ENCODE data around the gene KCNQ1.
A peak's percentile ranks its signal among the peaks of the same experiment; 100 is the strongest.

Gene KCNQ1

GRCh38 chr11:2644844-2645778 lies 200.3 kb downstream of the KCNQ1 start:
- Histone ChIP-seq H3K27me3 (replicated peaks in 2 of 5; ENCODE audit: control insufficient read depth in 4 of 5, insufficient read depth in 5 of 5, low read length in 4 of 5) (no peaks in the 10 kb centered on the region), H3K9me3 (ENCODE audit: control extremely low read depth in 1 of 5, control insufficient read depth in 4 of 5, insufficient read depth in 2 of 5, low read depth in 1 of 5, low read length in 4 of 5) (peaks cover 23 to 83% (median 31%) of the 10 kb centered on the region in 5 experiments), H3K27ac (ENCODE audit: insufficient read depth in 1 of 2, low read depth in 1 of 2, low read length in 2 of 2, poor library complexity in 1 of 2, severe bottlenecking in 2 of 2) (no peak overlapping the region), H3K4me3 (ENCODE audit: control insufficient read depth in 1 of 7, extremely low read depth in 1 of 7, insufficient read depth in 4 of 7, low read depth in 2 of 7, low read length in 6 of 7) (no peak overlapping the region), H3K4me1 (ENCODE audit: control extremely low read depth in 1 of 4, control insufficient read depth in 4 of 4, insufficient read depth in 4 of 4, low read length in 3 of 4) (no peaks in the 10 kb centered on the region), H3K36me3 (ENCODE audit: control insufficient read depth in 4 of 4, insufficient read depth in 4 of 4, low read length in 3 of 4) (no peaks in the 10 kb centered on the region)
- WGBS (ENCODE audit: insufficient coverage), result 95% methylated on average over 2 of the region's 4 CpGs
- ChIA-PET CTCF (interaction anchor here (1.2 kb wide), 1 partner anchor 15 kb away, joined by 3 read pairs; no protein-coding TSS in a partner anchor), POLR2A (interaction anchor here (0.6 kb wide), 1 partner anchor 54 kb away, joined by 3 read pairs; no protein-coding TSS in a partner anchor)
- no peak for DNase-seq

- Histone ChIP-seq H3K27ac (ENCODE audit: insufficient read depth in 1 of 2, low read depth in 1 of 2, low read length in 2 of 2, poor library complexity in 1 of 2, severe bottlenecking in 2 of 2) (no peak overlapping the region), H3K36me3 (ENCODE audit: control insufficient read depth in 4 of 4, insufficient read depth in 4 of 4, low read length in 3 of 4) (no peaks in the 10 kb centered on the region), H3K9me3 (ENCODE audit: control extremely low read depth in 1 of 5, control insufficient read depth in 4 of 5, insufficient read depth in 2 of 5, low read depth in 1 of 5, low read length in 4 of 5) (peaks cover 24 to 84% (median 37%) of the 10 kb centered on the region in 5 experiments), H3K4me1 (ENCODE audit: control extremely low read depth in 1 of 4, control insufficient read depth in 4 of 4, insufficient read depth in 4 of 4, low read length in 3 of 4) (no peaks in the 10 kb centered on the region), H3K4me3 (ENCODE audit: control insufficient read depth in 1 of 7, extremely low read depth in 1 of 7, insufficient read depth in 4 of 7, low read depth in 2 of 7, low read length in 6 of 7) (no peak overlapping the region), H3K27me3 (replicated peaks in 2 of 5; ENCODE audit: control insufficient read depth in 4 of 5, insufficient read depth in 5 of 5, low read length in 4 of 5) (no peaks in the 10 kb centered on the region)
- WGBS (ENCODE audit: insufficient coverage), result 88% methylated on average over 1 of the region's 1 CpG
- POLR2A ChIA-PET, result no interaction called here
- CTCF ChIA-PET, result interaction anchor here (1.2 kb wide), 1 partner anchor 15 kb away, joined by 3 read pairs; no protein-coding TSS in a partner anchor
- DNase-seq, result no peak
Measured at GRCh38 chr11:2645779-2646118, 200.9 kb downstream of the KCNQ1 start.

DNA sequence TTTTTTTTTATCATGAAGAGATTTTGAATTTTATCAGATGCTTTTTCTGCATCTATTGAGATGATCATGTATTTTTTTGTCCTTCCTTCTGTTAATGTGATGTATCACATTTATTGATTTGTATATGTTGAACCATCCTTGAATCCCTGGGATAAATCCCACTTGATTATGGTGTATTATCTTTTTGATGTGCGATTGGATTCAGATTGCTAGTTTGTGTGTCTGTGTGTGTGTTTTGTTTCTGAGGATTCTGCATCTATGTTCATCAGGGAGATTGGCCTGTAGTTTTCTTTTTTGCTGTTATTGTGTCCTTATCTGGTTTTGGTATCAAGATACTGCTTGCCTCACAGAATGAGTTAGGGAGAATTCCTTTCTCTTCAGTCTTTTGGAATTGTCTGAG lies 202.4 kb downstream of the KCNQ1 start:
- H3K36me3 ChIP-seq (ENCODE audit: control insufficient read depth in 4 of 4, insufficient read depth in 4 of 4, low read length in 3 of 4), result no peaks in the 10 kb centered on the region
- no peaks in the 10 kb centered on the region for H3K4me1 ChIP-seq (ENCODE audit: control extremely low read depth in 1 of 4, control insufficient read depth in 4 of 4, insufficient read depth in 4 of 4, low read length in 3 of 4)
- ChIA-PET POLR2A (no interaction called here), CTCF (no interaction called here)
- 100% methylated on average over 1 of the region's 1 CpG for WGBS (ENCODE audit: insufficient coverage)
- no peak overlapping the region for H3K4me3 ChIP-seq (ENCODE audit: control insufficient read depth in 1 of 7, extremely low read depth in 1 of 7, insufficient read depth in 4 of 7, low read depth in 2 of 7, low read length in 6 of 7)
- DNase-seq, result no peak
- H3K27me3 ChIP-seq (replicated peaks in 2 of 5; ENCODE audit: control insufficient read depth in 4 of 5, insufficient read depth in 5 of 5, low read length in 4 of 5), result no peaks in the 10 kb centered on the region
- no peak overlapping the region for H3K27ac ChIP-seq (ENCODE audit: insufficient read depth in 1 of 2, low read depth in 1 of 2, low read length in 2 of 2, poor library complexity in 1 of 2, severe bottlenecking in 2 of 2)
- peaks cover 24 to 86% (median 43%) of the 10 kb centered on the region in 5 experiments for H3K9me3 ChIP-seq (ENCODE audit: control extremely low read depth in 1 of 5, control insufficient read depth in 4 of 5, insufficient read depth in 2 of 5, low read depth in 1 of 5, low read length in 4 of 5)

DNA sequence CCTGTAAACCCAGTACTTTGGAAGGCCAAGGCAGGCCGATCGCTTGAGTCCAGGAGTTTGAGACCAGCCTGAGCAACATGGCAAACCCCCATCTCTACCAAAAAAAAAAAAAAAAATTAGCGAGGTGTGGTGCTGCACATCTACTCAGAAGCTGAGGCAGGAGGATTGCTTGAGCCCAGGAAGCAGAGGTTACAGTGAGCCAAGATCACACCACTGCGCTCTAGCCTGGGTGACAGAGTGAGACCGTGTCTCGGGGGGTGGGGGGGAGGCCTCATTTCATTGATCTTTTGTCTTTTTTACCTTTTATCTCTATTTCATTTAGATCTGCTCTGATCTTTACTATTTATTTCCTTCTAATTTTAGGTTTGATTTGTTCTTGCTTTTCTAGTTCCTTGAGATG lies 203.1 kb downstream of the KCNQ1 start:
- Histone ChIP-seq H3K27me3 (replicated peaks in 2 of 5; ENCODE audit: control insufficient read depth in 4 of 5, insufficient read depth in 5 of 5, low read length in 4 of 5) (no peaks in the 10 kb centered on the region), H3K4me1 (ENCODE audit: control extremely low read depth in 1 of 4, control insufficient read depth in 4 of 4, insufficient read depth in 4 of 4, low read length in 3 of 4) (no peaks in the 10 kb centered on the region), H3K9me3 (ENCODE audit: control extremely low read depth in 1 of 5, control insufficient read depth in 4 of 5, insufficient read depth in 2 of 5, low read depth in 1 of 5, low read length in 4 of 5) (peaks cover 23 to 90% (median 48%) of the 10 kb centered on the region in 5 experiments), H3K27ac (ENCODE audit: insufficient read depth in 1 of 2, low read depth in 1 of 2, low read length in 2 of 2, poor library complexity in 1 of 2, severe bottlenecking in 2 of 2) (no peak overlapping the region), H3K4me3 (ENCODE audit: control insufficient read depth in 1 of 7, extremely low read depth in 1 of 7, insufficient read depth in 4 of 7, low read depth in 2 of 7, low read length in 6 of 7) (no peak overlapping the region), H3K36me3 (ENCODE audit: control insufficient read depth in 4 of 4, insufficient read depth in 4 of 4, low read length in 3 of 4) (no peaks in the 10 kb centered on the region)
- ChIA-PET CTCF (no interaction called here), POLR2A (no interaction called here)
- DNase-seq, result no peak
- WGBS (ENCODE audit: insufficient coverage), result no CpG with 5 or more reads among the region's 6 CpGs

- Histone ChIP-seq H3K36me3 (ENCODE audit: control insufficient read depth in 4 of 4, insufficient read depth in 4 of 4, low read length in 3 of 4) (no peaks in the 10 kb centered on the region), H3K9me3 (ENCODE audit: control extremely low read depth in 1 of 5, control insufficient read depth in 4 of 5, insufficient read depth in 2 of 5, low read depth in 1 of 5, low read length in 4 of 5) (peaks cover 15 to 84% (median 47%) of the 10 kb centered on the region in 5 experiments), H3K27ac (ENCODE audit: insufficient read depth in 1 of 2, low read depth in 1 of 2, low read length in 2 of 2, poor library complexity in 1 of 2, severe bottlenecking in 2 of 2) (no peak overlapping the region), H3K4me3 (ENCODE audit: control insufficient read depth in 1 of 7, extremely low read depth in 1 of 7, insufficient read depth in 4 of 7, low read depth in 2 of 7, low read length in 6 of 7) (no peak overlapping the region), H3K27me3 (replicated peaks in 2 of 5; ENCODE audit: control insufficient read depth in 4 of 5, insufficient read depth in 5 of 5, low read length in 4 of 5) (no peaks in the 10 kb centered on the region), H3K4me1 (ENCODE audit: control extremely low read depth in 1 of 4, control insufficient read depth in 4 of 4, insufficient read depth in 4 of 4, low read length in 3 of 4) (no peaks in the 10 kb centered on the region)
- POLR2A ChIA-PET, result no interaction called here
- peak in 1 of 3 donors; percentile 8 for DNase-seq
- CTCF ChIA-PET, result interaction anchor here (0.6 kb wide), 1 partner anchor 30 kb away, joined by 3 read pairs; no protein-coding TSS in a partner anchor
Measured at GRCh38 chr11:2649400-2649799, 204.6 kb downstream of the KCNQ1 start.

- H3K27me3 ChIP-seq (replicated peaks in 2 of 5; ENCODE audit: control insufficient read depth in 4 of 5, insufficient read depth in 5 of 5, low read length in 4 of 5), result no peaks in the 10 kb centered on the region
- no peak for DNase-seq
- peaks cover 15 to 80% (median 47%) of the 10 kb centered on the region in 5 experiments for H3K9me3 ChIP-seq (ENCODE audit: control extremely low read depth in 1 of 5, control insufficient read depth in 4 of 5, insufficient read depth in 2 of 5, low read depth in 1 of 5, low read length in 4 of 5)
- no peak overlapping the region for H3K4me3 ChIP-seq (ENCODE audit: control insufficient read depth in 1 of 7, extremely low read depth in 1 of 7, insufficient read depth in 4 of 7, low read depth in 2 of 7, low read length in 6 of 7)
- no peaks in the 10 kb centered on the region for H3K36me3 ChIP-seq (ENCODE audit: control insufficient read depth in 4 of 4, insufficient read depth in 4 of 4, low read length in 3 of 4)
- ChIA-PET POLR2A (no interaction called here), CTCF (interaction anchor here (0.6 kb wide), 1 partner anchor 30 kb away, joined by 3 read pairs; no protein-coding TSS in a partner anchor)
- WGBS (ENCODE audit: insufficient coverage), result no CpG with 5 or more reads among the region's 2 CpGs
- no peaks in the 10 kb centered on the region for H3K4me1 ChIP-seq (ENCODE audit: control extremely low read depth in 1 of 4, control insufficient read depth in 4 of 4, insufficient read depth in 4 of 4, low read length in 3 of 4)
- no peak overlapping the region for H3K27ac ChIP-seq (ENCODE audit: insufficient read depth in 1 of 2, low read depth in 1 of 2, low read length in 2 of 2, poor library complexity in 1 of 2, severe bottlenecking in 2 of 2)
Measured at GRCh38 chr11:2649848-2650247, 205.0 kb downstream of the KCNQ1 start.

DNA sequence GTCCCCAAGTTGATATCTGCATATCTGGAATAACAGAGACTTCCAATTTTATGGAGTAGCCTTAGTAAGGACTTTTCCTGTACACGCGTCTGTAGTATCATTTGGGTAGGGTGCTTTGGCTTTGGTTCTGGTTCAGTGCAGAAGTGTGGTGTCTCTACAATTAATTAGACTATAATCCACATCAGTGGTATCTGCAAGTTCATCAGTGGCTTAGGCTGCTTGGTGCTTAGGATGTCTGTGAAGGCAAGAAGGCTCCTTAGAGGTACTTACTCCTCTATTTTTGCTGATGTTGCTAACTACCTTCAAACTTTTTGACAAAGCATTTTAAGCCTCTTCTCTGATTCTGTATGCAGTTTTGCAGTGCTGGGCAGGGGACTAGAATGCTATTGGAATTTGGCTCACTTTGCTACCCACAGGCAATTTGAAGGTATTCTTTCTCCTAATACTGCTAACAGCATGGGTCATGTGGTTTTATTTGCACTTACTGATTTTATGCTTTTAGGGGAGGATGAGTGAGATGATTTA lies 205.6 kb downstream of the KCNQ1 start:
- no CpG with 5 or more reads among the region's 2 CpGs for WGBS (ENCODE audit: insufficient coverage)

More for the DNA sequence above, 205.6 kb downstream of the KCNQ1 start:
- no peak for DNase-seq
- POLR2A ChIA-PET, result no interaction called here
- Histone ChIP-seq H3K27ac (ENCODE audit: insufficient read depth in 1 of 2, low read depth in 1 of 2, low read length in 2 of 2, poor library complexity in 1 of 2, severe bottlenecking in 2 of 2) (no peak overlapping the region), H3K9me3 (ENCODE audit: control extremely low read depth in 1 of 5, control insufficient read depth in 4 of 5, insufficient read depth in 2 of 5, low read depth in 1 of 5, low read length in 4 of 5) (peaks cover 15 to 74% (median 41%) of the 10 kb centered on the region in 5 experiments), H3K4me3 (ENCODE audit: control insufficient read depth in 1 of 7, extremely low read depth in 1 of 7, insufficient read depth in 4 of 7, low read depth in 2 of 7, low read length in 6 of 7) (no peak overlapping the region), H3K27me3 (replicated peaks in 2 of 5; ENCODE audit: control insufficient read depth in 4 of 5, insufficient read depth in 5 of 5, low read length in 4 of 5) (no peaks in the 10 kb centered on the region), H3K36me3 (ENCODE audit: control insufficient read depth in 4 of 4, insufficient read depth in 4 of 4, low read length in 3 of 4) (no peaks in the 10 kb centered on the region), H3K4me1 (ENCODE audit: control extremely low read depth in 1 of 4, control insufficient read depth in 4 of 4, insufficient read depth in 4 of 4, low read length in 3 of 4) (no peaks in the 10 kb centered on the region)
- CTCF ChIA-PET, result no interaction called here

All from common myeloid progenitor, CD34-positive (primary cell).